ENCODE data around the gene CDH4. TPM values are rescaled to one million over a fixed set of nuclear protein-coding genes. Genes with fewer than 3 reads are reported as not detected.

Gene CDH4
- polyA plus RNA-seq, 1 experiment = 1.5 TPM

DNA sequence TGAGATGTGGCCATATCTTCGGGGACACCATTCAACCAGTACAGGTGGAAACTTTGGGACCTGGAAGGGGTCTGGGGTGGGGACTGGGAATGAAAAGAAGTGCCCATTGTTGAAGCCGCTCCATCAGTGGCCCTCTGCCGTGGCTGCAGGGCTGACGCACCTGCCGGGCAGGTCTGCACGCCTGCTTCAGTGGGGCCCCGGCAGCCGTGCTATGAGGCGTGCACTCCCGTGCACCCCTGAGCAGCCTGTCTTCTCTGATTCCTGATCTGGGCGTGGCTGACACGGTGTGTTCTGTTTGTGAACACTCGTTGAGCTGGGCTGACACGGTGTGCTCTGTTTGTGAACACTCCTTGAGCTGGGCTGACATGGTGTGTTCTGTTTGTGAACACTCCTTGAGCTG lies 657.8 kb downstream of the CDH4 start:
- Histone ChIP-seq H3K27me3 (ENCODE audit: control insufficient read depth, insufficient read depth, low read length) (no peaks in the 10 kb centered on the region; the same call in 1 of the 2 replicates), H3K4me3 (ENCODE audit: low read depth, low read length) (no peak overlapping the region), H3K36me3 (ENCODE audit: control insufficient read depth, insufficient read depth, low read length) (no peaks in the 10 kb centered on the region)
- no peak for TF ChIP-seq CTCF (IDR thresholded peaks at IDR 0.05; ENCODE audit: insufficient read depth, low read depth, low read length)
- POLR2A ChIA-PET = no interaction called here
- CTCF ChIA-PET = interaction anchor here (0.8 kb wide), 1 partner anchor 13 kb away, joined by 3 read pairs; no protein-coding TSS in a partner anchor
- no peak for DNase-seq (ENCODE audit: low read depth)

DNA sequence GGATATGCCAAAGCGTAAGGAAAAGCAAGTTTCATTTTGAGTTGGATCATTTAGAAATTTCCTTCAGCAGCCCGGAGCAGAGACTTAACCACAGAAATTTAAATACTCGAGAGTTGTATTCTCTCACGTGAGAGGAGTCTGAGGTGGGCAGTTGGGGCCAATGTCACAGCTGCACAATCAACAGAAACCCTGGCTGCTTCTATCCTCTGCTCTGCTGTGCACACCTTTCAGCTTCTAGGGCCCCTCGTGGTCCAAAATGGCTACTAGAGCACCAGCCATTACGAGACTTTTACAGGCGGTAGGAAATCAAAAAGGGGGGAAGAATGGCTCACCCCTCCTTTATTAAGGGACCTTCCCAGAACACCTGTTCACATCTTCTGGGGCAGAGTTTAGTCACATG lies 659.8 kb downstream of the CDH4 start:
- ChIA-PET CTCF (interaction anchor here (0.8 to 1.2 kb wide), 2 partner anchors 11 to 1486 kb away, joined by 3 to 4 read pairs; no protein-coding TSS in a partner anchor), POLR2A (no interaction called here)
- no peak for TF ChIP-seq CTCF (IDR thresholded peaks at IDR 0.05; ENCODE audit: insufficient read depth, low read depth, low read length)
- no peak for DNase-seq (ENCODE audit: low read depth)
- no peaks in the 10 kb centered on the region; the same call in 1 of the 2 replicates for H3K27me3 ChIP-seq (ENCODE audit: control insufficient read depth, insufficient read depth, low read length)
- no peak overlapping the region for H3K4me3 ChIP-seq (ENCODE audit: low read depth, low read length)
- H3K36me3 ChIP-seq (ENCODE audit: control insufficient read depth, insufficient read depth, low read length) = no peaks in the 10 kb centered on the region

DNA sequence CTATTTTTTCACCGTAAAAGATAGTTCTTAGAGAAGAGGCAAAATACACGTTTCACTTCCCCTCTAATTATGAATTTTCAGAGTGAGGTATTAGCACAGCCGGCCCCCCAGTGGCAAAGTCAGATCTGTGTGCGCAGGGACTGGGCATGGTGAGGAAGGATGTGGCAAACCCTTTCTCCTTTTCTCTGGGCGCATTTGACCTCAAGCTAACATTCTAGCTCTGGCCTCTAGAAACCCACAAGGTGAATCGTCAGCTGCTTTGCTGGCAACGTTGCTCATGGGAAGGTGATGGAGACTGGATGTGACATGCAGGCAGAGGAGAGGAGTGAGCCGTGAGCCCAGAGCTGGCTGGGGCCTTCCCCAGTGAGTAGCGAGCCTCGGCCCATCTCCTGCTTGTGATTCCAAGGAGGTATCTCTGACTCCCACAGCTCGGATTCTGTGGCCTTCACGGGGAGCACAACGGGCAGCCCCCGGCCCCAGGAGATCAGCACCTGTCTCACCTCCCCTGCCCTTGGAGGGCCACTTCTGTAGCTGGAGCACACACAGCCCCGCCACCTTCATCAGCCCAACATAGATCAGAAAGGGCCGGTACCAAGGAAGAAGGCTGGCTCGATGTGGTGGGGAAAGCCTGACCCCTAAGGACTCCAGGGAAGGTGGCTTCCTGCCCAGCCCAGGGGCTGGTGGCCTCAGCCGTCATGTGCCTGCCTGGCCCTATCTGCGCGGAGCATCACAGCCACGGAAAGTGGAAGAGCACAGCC lies 660.8 kb downstream of the CDH4 start:
- H3K36me3 ChIP-seq (ENCODE audit: control insufficient read depth, insufficient read depth, low read length) = no peaks in the 10 kb centered on the region
- DNase-seq (ENCODE audit: low read depth) = no peak
- H3K4me3 ChIP-seq (ENCODE audit: low read depth, low read length) = no peak overlapping the region
- TF ChIP-seq CTCF (IDR thresholded peaks at IDR 0.05; ENCODE audit: insufficient read depth, low read depth, low read length) = no peak
- ChIA-PET POLR2A (no interaction called here), CTCF (interaction anchor here (0.8 to 1.5 kb wide), 3 partner anchors 12 to 1488 kb away, joined by 3 to 4 read pairs (median 3); no protein-coding TSS in a partner anchor)
- no peaks in the 10 kb centered on the region; the same call in 1 of the 2 replicates for H3K27me3 ChIP-seq (ENCODE audit: control insufficient read depth, insufficient read depth, low read length)

GRCh38 chr20:61913423-61914225 lies 661.6 kb downstream of the CDH4 start:
- ChIA-PET CTCF (interaction anchor here (1.5 kb wide), 1 partner anchor 17 kb away, joined by 3 read pairs; no protein-coding TSS in a partner anchor), POLR2A (no interaction called here)
- no peak for TF ChIP-seq CTCF (IDR thresholded peaks at IDR 0.05; ENCODE audit: insufficient read depth, low read depth, low read length)
- Histone ChIP-seq H3K27me3 (ENCODE audit: control insufficient read depth, insufficient read depth, low read length) (no peaks in the 10 kb centered on the region; the same call in 1 of the 2 replicates), H3K4me3 (ENCODE audit: low read depth, low read length) (no peak overlapping the region), H3K36me3 (ENCODE audit: control insufficient read depth, insufficient read depth, low read length) (no peaks in the 10 kb centered on the region)
- DNase-seq (ENCODE audit: low read depth) = no peak

DNA sequence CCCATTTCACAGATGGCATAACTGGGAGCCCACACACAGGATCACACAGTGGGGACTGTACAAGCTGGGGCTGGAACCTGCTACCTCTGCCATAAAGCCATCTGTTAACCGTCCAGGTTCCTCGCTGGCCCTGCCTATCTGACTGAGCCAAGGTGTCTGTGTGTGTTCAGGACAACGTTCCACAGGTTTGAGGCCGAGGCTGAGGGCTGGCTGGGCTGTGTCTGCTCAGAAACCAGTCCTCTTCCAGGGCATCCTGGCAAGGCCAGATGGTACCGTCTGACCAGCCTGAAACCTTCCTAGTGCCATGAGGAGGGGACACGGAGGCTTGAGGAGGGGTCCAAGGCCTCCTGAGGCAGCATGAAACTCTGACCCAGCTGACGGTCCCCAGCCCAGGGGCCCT lies 663.0 kb downstream of the CDH4 start:
- ChIA-PET POLR2A (no interaction called here), CTCF (no interaction called here)
- H3K27me3 ChIP-seq (ENCODE audit: control insufficient read depth, insufficient read depth, low read length) = no peaks in the 10 kb centered on the region; the same call in 1 of the 2 replicates
- no peaks in the 10 kb centered on the region for H3K36me3 ChIP-seq (ENCODE audit: control insufficient read depth, insufficient read depth, low read length)
- no peak overlapping the region for H3K4me3 ChIP-seq (ENCODE audit: low read depth, low read length)
- DNase-seq (ENCODE audit: low read depth) = no peak
- no peak for TF ChIP-seq CTCF (IDR thresholded peaks at IDR 0.05; ENCODE audit: insufficient read depth, low read depth, low read length)

Data from BJ (cell line).